DMS 273 (cell line): ENCODE measurements around the gene XRCC5.

ENCODE experiments used
- DNase-seq: peaks from one replicate; lab custom pipeline; 2025; ENCODE audit not compliant: unreplicated experiment; lab: John Stamatoyannopoulos, UW

The XRCC5 gene

DNA sequence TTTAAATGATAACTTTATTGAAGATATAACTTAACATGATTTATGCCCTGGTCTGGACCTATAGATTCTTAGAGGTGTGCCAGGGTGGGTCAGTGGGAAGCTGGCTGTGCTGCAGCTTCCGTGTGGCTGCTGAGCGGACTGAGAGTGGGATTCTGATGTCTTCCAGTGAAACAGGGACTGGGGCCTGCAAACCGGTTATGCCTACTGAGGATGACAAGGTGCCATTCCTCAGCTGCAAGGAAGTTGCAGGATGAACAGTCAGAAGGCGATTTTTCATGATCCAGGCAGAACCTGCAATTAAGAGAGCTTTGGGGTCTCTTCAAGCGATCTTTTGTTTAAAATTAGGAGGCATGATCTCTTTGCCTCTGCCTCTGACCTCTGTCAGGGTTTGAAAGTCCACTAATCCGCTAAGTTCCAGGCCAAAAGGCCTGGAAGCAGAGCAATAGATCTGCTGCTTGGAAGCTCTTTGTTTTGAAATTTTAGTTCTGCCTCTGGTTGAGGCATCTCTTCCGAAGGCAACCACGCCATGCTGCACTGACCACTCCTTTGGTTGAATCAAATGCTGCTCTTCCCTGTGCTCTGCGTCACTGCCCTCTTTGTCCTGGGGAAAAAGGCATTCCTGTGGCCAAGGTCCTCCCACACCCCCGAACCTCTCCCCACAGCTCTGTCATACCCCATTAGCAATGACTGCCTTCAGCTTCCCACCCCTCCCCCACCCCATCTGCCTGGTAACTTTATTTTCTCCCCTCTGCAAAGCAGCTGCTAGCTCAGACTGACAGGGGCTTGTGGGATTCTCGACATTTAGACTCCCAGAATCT lies 25.5 kb upstream of the XRCC5 start:
- peak; percentile 89 for DNase-seq

DNA sequence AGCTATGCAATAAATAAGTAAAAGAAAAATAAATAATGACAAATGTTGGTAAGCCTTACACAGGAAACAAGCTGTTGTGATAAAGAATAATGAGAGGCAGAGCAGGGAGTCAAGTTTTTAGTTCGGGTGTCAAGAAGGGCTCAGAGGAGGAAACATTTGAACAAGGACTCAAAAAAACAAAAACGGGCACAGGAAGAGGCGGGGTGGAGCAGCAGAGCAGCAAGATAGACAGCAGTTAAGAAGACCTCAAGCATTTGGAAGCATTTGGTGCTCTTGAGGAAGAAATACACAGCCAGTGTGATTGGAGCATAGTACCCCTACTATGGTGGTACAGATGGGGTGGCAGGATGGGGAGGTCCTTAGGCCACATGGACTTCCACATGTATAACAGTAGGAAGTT lies 24.6 kb upstream of the XRCC5 start:
- DNase-seq, result peak; percentile 40

GRCh38 chr2:216086207-216086893 lies 22.8 kb upstream of the XRCC5 start:
- no peak for DNase-seq

DNA sequence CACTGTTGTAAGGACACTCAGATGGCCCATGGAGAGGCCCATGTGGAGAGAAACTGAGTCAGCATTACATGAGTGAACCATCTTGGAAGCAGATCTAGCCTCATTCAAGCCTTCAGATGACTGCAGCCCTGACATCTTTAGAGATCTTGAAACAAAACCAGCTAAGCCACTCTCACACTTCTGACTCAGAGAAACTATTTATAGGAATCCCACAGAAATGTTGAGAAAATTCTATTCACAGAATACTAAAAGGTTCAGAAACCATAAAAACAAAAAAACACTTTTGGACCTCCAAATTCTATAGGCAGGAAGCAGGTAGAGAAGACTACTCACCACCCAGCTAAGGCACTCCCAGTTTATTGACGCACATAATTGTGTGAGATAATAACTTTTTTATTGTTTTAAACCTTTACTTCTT lies 18.8 kb upstream of the XRCC5 start:
- no peak for DNase-seq

DNA sequence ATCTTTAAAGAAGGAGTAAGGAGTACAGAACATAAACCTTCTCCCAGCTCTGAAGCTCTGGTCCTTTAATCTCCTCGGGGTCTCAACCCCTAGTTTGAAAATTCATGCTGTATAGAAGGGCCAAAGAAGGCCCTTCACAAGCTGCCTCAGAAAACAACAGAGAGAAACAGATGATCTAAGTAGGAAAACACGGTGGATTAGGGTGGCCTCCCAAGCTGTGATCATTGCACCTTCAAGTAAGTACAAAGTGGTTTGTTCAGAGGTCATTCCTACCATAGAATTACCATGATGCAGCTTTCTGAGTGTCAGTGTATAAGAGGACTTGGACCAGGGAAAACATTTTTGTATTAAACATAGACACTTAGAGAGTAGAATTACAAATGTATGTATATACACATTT lies 16.5 kb upstream of the XRCC5 start:
- DNase-seq, result no peak

DNA sequence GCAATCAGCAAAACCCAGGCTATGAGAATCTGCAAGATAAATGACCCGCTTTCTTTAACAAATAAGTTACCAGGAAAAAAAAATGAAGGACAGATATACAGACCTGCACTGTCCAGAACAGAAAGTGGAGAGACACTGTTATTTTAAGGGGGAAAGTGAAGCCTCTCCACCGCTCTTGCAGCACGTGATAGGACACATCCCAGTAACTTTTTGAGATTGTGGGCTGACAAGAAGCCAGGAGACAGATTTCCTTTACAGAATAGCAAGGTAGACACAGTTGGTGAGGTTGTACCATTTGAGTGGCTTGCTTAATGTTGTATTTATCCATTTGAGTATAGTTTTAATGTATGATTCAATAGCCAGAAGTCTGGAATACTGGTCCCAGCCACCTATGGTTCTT lies 14.4 kb upstream of the XRCC5 start:
- no peak for DNase-seq

DNA sequence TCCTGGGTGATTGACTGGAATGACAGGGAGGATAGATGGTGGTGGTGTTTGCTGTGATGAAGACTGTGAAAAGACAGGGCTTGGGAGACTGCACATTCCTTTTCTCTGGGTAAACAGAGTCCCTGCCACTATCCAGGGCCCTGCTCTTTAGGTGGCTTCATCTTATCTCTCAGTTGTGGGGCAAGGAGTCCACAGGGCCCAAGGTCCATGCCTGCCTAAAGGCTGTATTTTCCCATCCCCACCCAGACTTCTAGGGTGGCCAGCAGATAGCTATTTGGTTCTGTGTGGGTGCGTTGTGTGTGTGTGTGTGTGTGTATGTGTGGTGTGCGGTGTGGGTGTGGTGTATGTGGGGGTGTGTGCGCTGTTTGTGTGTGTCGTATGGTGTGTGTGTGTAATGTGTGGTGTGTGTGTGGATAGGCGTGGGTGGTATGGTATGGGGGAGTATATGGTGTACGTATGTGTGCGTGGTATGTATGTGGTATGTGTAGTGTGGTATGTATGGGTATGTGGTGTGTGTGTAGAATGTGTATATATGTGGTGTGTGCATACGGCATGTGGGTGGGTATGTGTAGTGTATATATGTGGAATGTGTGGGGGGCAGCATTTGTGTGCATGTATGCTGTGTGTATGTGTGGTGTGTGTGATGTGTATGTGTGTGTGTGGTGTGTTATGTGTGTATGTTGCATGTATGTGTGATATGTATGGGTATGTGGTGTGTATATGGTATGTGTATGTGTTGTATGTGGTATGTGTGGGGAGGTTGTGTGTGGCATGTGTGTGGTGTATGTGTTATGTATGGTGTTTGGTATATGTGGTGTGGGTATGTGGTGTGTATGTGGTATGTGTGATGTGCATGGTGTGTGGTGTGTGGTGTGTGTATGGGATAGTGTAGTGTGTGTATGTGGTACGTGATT lies 10.5 kb upstream of the XRCC5 start:
- no peak for DNase-seq

- DNase-seq, result no peak
Measured at GRCh38 chr2:216101109-216101508, 8.0 kb upstream of the XRCC5 start.

GRCh38 chr2:216103213-216103612 lies 5.9 kb upstream of the XRCC5 start:
- no peak for DNase-seq

- no peak for DNase-seq
Measured at GRCh38 chr2:216104691-216105090, 4.5 kb upstream of the XRCC5 start.

GRCh38 chr2:216107320-216107719 lies 1.8 kb upstream of the XRCC5 start:
- no peak for DNase-seq

- no peak for DNase-seq
Measured at GRCh38 chr2:216107760-216108159, 1.4 kb upstream of the XRCC5 start.

DNA sequence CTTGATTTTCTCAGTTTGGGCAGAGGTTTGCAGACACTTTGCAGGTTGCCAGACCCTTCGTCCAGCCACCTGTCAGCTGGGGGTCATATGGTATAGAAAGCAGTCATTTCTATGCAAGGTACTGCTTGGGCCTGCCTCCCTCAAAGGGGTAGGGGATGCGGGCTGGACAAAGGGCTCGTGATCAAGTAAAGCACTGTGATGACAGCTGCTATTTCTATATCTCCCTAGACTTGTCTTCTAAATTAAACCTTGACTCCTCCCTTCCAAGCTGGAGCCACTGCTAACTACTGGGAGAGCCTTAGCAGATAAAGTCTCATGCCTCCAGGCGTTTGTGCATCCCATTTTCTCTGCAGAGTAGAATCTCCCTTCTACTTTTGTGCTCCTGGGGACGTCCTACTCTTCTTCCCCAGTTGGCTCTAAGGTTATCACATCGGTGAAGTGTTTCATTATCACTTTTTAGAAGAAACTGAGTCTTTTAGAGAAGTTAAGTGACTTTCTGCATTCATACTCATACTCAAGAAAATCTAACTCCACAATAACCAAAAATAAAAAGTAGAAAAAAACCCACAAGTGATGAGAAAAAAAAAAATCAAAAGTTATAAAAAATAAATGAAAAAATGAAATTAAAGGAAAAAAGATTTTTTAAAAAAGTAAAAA lies 710 bp upstream of the XRCC5 start:
- DNase-seq, result peak; percentile 69

DNA sequence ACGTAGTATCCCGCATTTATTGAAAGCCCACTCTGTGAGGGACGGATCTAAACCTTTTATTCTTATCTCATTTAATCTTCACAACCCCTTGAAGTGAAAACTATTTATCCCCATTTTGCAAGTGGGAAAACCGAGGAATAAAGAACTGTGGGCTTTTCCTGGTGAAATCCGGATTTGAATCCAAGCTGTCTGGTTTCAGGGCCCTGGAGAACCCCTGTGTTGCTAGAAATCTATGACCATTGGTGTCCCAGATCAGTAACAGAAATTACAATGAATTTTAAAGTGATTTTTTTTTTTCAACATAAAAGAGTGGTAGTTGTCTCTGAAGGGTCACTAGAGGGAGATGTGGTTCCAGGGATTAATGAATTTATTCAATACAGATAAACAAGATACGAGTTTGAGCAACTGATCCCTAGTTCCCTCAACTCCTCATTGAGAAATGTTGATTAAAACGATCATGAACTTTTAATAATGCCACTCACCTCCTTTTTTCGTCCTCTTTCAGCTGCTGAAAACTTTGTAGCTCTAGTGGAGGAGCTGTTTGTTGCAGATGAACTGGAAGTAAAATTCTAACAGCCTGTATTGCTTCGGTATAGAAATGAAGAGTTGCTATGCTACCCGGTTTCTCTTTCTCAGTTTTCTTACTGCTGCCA lies 940 bp downstream of the XRCC5 start:
- DNase-seq, result peak; percentile 50

- DNase-seq, result no peak
Measured at GRCh38 chr2:216110620-216111019, 1.5 kb downstream of the XRCC5 start.

GRCh38 chr2:216111122-216111521 lies 2.0 kb downstream of the XRCC5 start:
- DNase-seq, result no peak

DNA sequence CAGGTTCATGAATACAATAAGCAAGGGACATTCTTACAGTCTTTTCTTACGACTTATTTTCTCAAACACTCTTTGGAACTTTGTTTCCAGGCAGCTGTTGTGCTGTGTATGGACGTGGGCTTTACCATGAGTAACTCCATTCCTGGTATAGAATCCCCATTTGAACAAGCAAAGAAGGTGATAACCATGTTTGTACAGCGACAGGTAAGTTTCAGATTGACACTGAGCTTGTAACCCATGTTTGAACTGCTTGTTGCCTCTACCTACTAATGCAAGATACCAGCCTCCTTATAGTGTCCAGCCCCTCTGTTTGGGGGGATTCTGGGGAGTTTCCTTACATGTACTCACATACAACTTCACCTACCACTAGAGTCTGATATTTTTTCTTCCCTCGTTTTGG lies 3.8 kb downstream of the XRCC5 start:
- no peak for DNase-seq

DNA sequence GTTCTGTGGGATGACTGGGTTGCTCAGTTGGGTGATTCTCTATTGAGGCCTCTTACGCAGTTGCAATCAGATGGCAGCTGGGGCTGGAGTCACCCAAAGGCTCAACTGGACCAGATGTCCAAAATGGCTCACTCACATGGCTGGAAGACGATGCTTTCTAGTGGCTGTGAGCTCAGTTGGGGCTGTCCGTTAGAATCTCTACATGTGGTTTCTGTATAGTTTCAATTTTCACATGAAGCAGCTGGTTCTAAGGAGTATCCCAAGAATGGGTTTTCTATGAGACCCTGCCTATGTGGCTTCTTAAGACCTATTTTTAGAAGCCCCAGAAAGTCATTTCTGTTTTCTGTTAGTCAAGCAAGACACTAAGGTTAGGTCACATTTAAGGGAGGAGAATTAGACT lies 4.4 kb downstream of the XRCC5 start:
- DNase-seq, result peak; percentile 56

DNA sequence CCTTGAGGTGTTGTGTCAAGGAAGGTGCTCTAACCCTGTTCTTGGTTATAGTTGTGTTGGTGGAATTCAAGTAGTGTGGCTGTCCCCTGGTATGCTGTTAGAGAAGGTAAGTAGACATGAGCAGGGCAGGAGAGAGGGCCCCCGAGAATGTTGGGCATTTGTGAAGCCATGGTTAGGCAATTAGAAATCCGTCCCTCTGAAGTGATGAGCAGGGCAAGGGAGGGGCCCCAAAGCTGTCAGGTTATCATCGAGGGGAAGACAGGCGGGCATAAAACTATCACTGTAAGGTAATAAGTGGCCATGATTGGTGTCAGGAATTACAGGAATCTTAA lies 5.2 kb downstream of the XRCC5 start:
- DNase-seq, result no peak

DNA sequence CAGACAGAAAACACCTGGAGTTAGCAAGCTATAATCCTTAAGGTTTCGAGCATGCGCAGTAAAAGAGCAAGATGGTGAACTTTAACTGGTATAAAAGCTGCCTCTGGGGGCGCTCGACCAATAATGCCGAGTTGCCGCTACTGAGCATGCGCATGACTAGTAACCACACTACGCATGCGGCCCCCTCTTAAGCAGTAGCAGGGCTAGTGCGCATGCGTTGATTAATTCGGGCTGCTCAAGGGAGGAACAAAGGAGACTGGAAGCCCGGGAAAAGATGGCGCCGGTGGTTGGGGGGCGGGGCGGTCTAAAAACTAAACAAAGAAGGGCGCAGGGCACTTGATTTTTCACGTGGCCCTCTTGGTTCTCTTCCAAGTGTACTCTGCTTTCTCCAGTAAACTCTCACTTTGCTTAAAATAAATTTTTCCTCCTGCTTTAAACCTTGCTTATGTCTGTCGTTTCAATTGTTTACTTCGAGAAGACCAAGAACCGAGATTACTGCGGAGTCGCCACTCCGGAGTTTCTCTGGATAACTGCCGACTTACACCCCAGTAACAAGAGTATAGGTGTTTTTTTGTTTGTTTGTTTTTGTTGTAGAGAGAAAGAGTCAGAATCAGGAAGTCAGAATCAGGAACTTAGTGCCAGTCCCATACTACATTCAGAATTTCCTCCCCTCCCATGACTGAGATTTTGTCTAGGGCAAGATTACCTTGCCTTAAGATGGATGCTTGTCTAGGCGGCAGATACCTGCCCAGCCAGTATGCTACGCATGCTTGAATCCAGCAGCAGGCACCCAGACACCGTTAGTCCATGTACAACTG lies 5.8 kb downstream of the XRCC5 start:
- DNase-seq, result peak; percentile 98
